Chondrocyte (in vitro differentiated cells): ENCODE data around the gene CNIH2. TPM values are rescaled to one million over a fixed set of nuclear protein-coding genes. Genes with fewer than 3 reads are reported as not detected.

Experiments used
- DNase-seq: peaks from one replicate; pipeline ENCODE4 v3.0.0; 2021; ENCODE audit warnings: mixed read lengths, low spot score
- H3K27ac Mint-ChIP-seq: one replicate; pipeline ENCODE4 v1.8.0; 2021; ENCODE audit warnings: mild to moderate bottlenecking, moderate library complexity, mixed read lengths; ENCODE audit not compliant: unreplicated experiment
- H3K27me3 Mint-ChIP-seq: 2 replicates; pipeline ENCODE4 v1.8.0; 2021; ENCODE audit warnings: low read depth, mixed read lengths
- H3K36me3 Mint-ChIP-seq: 2 replicates; pipeline ENCODE4 v1.8.0; 2021; ENCODE audit warnings: low read depth, mixed read lengths
- H3K4me1 Mint-ChIP-seq: 2 replicates; pipeline ENCODE4 v1.8.0; 2021; ENCODE audit warnings: low read depth, mild to moderate bottlenecking, mixed read lengths
- H3K4me3 Mint-ChIP-seq: one replicate; pipeline ENCODE4 v1.8.0; 2021; ENCODE audit warnings: mild to moderate bottlenecking, moderate library complexity, mixed read lengths; ENCODE audit not compliant: unreplicated experiment
- H3K9me3 Mint-ChIP-seq: 2 replicates; pipeline ENCODE4 v1.8.0; 2021; ENCODE audit warnings: low read depth, mixed read lengths
- CTCF ChIP-seq: fragments of 200-600 bp; sonication (generic); IDR thresholded peaks from 2 replicates; pipeline ENCODE4 v1.5.0; 2021; ENCODE audit warnings: antibody characterized with exemption, mild to moderate bottlenecking, moderate library complexity
- total RNA-seq: library from RNA; stranded (reverse); gene quantifications from 3 replicates; pipeline ENCODE4 v1.2.1, GENCODE V29; 2021

The CNIH2 gene
- total RNA-seq, 1 donor from 2014 or later = 2.8 TPM

- H3K9me3 Mint-ChIP-seq = no peaks in the 10 kb centered on the region
- no peak for TF ChIP-seq CTCF
- no peak overlapping the region for H3K4me3 Mint-ChIP-seq
- no peaks in the 10 kb centered on the region for H3K36me3 Mint-ChIP-seq
- no peak for DNase-seq
- no peaks in the 10 kb centered on the region for H3K27me3 Mint-ChIP-seq
- peaks cover 22% of the 10 kb centered on the region for H3K4me1 Mint-ChIP-seq
- H3K27ac Mint-ChIP-seq = no peak overlapping the region
Measured at GRCh38 chr11:66281001-66281400, 3.0 kb downstream of the CNIH2 start.

GRCh38 chr11:66281776-66282467 lies 3.9 kb downstream of the CNIH2 start:
- no peaks in the 10 kb centered on the region for H3K27me3 Mint-ChIP-seq
- TF ChIP-seq CTCF = no peak
- H3K4me1 Mint-ChIP-seq = peaks cover 28% of the 10 kb centered on the region
- H3K9me3 Mint-ChIP-seq = no peaks in the 10 kb centered on the region
- H3K36me3 Mint-ChIP-seq = no peaks in the 10 kb centered on the region
- DNase-seq = no peak
- H3K27ac Mint-ChIP-seq = peak overlapping the region; percentile 12
- H3K4me3 Mint-ChIP-seq = no peak overlapping the region

- Mint-ChIP-seq H3K4me1 (peaks cover 36% of the 10 kb centered on the region), H3K27ac (peak overlapping the region; percentile 54), H3K9me3 (no peaks in the 10 kb centered on the region), H3K27me3 (no peaks in the 10 kb centered on the region), H3K4me3 (no peak overlapping the region), H3K36me3 (no peaks in the 10 kb centered on the region)
- peak; percentile 99 for DNase-seq
- TF ChIP-seq CTCF = peak; percentile 94
Measured at GRCh38 chr11:66282468-66283455, 4.8 kb downstream of the CNIH2 start.

- Mint-ChIP-seq H3K27ac (peak overlapping the region; percentile 22), H3K36me3 (no peaks in the 10 kb centered on the region), H3K4me1 (peaks cover 43% of the 10 kb centered on the region), H3K9me3 (no peaks in the 10 kb centered on the region), H3K27me3 (no peaks in the 10 kb centered on the region), H3K4me3 (no peak overlapping the region)
- no peak for DNase-seq
- peak; percentile 21 for TF ChIP-seq CTCF
Measured at GRCh38 chr11:66283461-66284105, 5.6 kb downstream of the CNIH2 start.

GRCh38 chr11:66284526-66285078 lies 6.6 kb downstream of the CNIH2 start:
- Mint-ChIP-seq H3K27me3 (no peaks in the 10 kb centered on the region), H3K4me3 (no peak overlapping the region), H3K27ac (peak overlapping the region; percentile 22), H3K36me3 (no peaks in the 10 kb centered on the region), H3K9me3 (no peaks in the 10 kb centered on the region), H3K4me1 (peaks cover 41% of the 10 kb centered on the region)
- DNase-seq = no peak
- no peak for TF ChIP-seq CTCF
